Astrocyte (in vitro differentiated cells and primary cell): Measurements from ENCODE around the gene SLN. TPM values are rescaled to one million over a fixed set of nuclear protein-coding genes. Genes with fewer than 3 reads are reported as not detected.

Experiments used
- DNase-seq: peaks from one replicate; pipeline ENCODE4 v3.0.0-alpha.2; 2010; ENCODE audit warnings: low read depth
- FAIRE-seq: peaks from 2 replicates; lab custom pipeline; 2011; peaks lifted over from hg19 to GRCh38; lab: Jason Lieb, UNC
- H2AFZ ChIP-seq: 2 replicates; pipeline ENCODE4 v1.6.0; 2012; ENCODE audit warnings: low read depth, low read length, inconsistent platforms
- H3K27ac ChIP-seq: 2 replicates; pipeline ENCODE4 v1.5.1; 2011; ENCODE audit warnings: low read depth, low read length, inconsistent platforms
- H3K27me3 ChIP-seq: 2 replicates; pipeline ENCODE4 v1.6.0; 2011; ENCODE audit warnings: low read length, inconsistent platforms; ENCODE audit not compliant: insufficient read depth
- H3K36me3 ChIP-seq: 2 replicates; pipeline ENCODE4 v1.5.1; 2011; ENCODE audit warnings: low read length, inconsistent platforms; ENCODE audit not compliant: insufficient read depth
- H3K4me1 ChIP-seq: 2 replicates; pipeline ENCODE4 v1.5.1; 2011; ENCODE audit warnings: low read length, inconsistent platforms; ENCODE audit not compliant: insufficient read depth
- H3K4me2 ChIP-seq: 2 replicates; pipeline ENCODE4 v1.6.0; 2012; ENCODE audit warnings: low read length, inconsistent platforms
- H3K4me3 ChIP-seq: 2 replicates; pipeline ENCODE4 v1.5.1; 2011; ENCODE audit warnings: low read depth, mild to moderate bottlenecking, low read length, inconsistent platforms; ENCODE audit not compliant: insufficient read depth
- H3K79me2 ChIP-seq: 2 replicates; pipeline ENCODE4 v1.6.0; 2012; ENCODE audit warnings: mild to moderate bottlenecking, low read length, inconsistent platforms; ENCODE audit not compliant: insufficient read depth
- H3K9ac ChIP-seq: 2 replicates; pipeline ENCODE4 v1.6.0; 2012; ENCODE audit warnings: mild to moderate bottlenecking, low read length, inconsistent platforms
- H3K9me3 ChIP-seq: 2 replicates; pipeline ENCODE4 v1.5.1; 2012; ENCODE audit warnings: low read depth, mild to moderate bottlenecking, low read length, inconsistent platforms; ENCODE audit not compliant: insufficient read depth
- H4K20me1 ChIP-seq: 2 replicates; pipeline ENCODE4 v1.6.0; 2012; ENCODE audit warnings: low read length, inconsistent platforms; ENCODE audit not compliant: insufficient read depth
- H3K27ac Mint-ChIP-seq: one replicate; pipeline ENCODE4 v1.8.0; 2021; ENCODE audit warnings: mild to moderate bottlenecking, mixed read lengths; ENCODE audit not compliant: unreplicated experiment
- H3K27me3 Mint-ChIP-seq: one replicate; pipeline ENCODE4 v1.8.0; 2021; ENCODE audit warnings: low read depth, mixed read lengths; ENCODE audit not compliant: unreplicated experiment
- H3K36me3 Mint-ChIP-seq: one replicate; pipeline ENCODE4 v1.8.0; 2021; ENCODE audit warnings: low read depth, mixed read lengths; ENCODE audit not compliant: unreplicated experiment
- H3K4me1 Mint-ChIP-seq: one replicate; pipeline ENCODE4 v1.8.0; 2021; ENCODE audit warnings: low read depth, mixed read lengths; ENCODE audit not compliant: unreplicated experiment
- H3K4me3 Mint-ChIP-seq: one replicate; pipeline ENCODE4 v1.8.0; 2021; ENCODE audit warnings: mild to moderate bottlenecking, moderate library complexity, mixed read lengths; ENCODE audit not compliant: unreplicated experiment
- H3K9me3 Mint-ChIP-seq: one replicate; pipeline ENCODE4 v1.8.0; 2021; ENCODE audit warnings: mild to moderate bottlenecking, mixed read lengths; ENCODE audit not compliant: unreplicated experiment
- EZH2 ChIP-seq: IDR thresholded peaks from 2 replicates; pipeline ENCODE4 v1.6.1; 2012; ENCODE audit warnings: mild to moderate bottlenecking, low read length, inconsistent platforms; ENCODE audit not compliant: insufficient read depth
- total RNA-seq: library from RNA; stranded (reverse); gene quantifications from 2 replicates; pipeline ENCODE4 v1.2.1, GENCODE V29; 2021
- TF ChIP-seq, protein P1 (sequence below): IDR thresholded peaks from 2 replicates; pipeline ENCODE4 v1.5.1; 2011; ENCODE audit warnings: low read depth, mild to moderate bottlenecking, inconsistent platforms, low read length, moderate library complexity; ENCODE audit not compliant: insufficient read depth

The SLN gene
- total RNA-seq, 1 donor from 2014 or later: 4.9 TPM

DNA sequence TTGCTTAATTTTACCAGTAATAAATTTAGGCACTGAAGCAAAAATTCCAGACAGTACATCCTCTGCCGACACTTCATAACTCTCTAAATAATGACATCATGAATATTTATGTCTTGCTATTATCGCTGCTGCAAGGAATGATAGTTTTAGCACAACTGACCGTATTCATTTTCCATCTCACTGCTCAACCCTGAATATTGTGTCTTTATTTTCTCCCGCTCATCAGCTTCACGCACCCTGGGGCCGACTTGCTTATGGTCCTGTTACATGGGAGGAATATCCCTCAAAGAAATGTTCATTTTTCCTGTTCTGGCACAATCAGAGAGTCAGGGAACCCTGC lies 33.3 kb downstream of the SLN start:
- Histone ChIP-seq H3K79me2 (no peaks in the 10 kb centered on the region), H3K27me3 (no peaks in the 10 kb centered on the region), H3K27ac (no peak overlapping the region), H4K20me1 (no peaks in the 10 kb centered on the region), H3K4me2 (no peak overlapping the region), H3K4me1 (no peaks in the 10 kb centered on the region), H3K9me3 (no peaks in the 10 kb centered on the region), H3K36me3 (no peaks in the 10 kb centered on the region), H3K9ac (no peak overlapping the region), H3K4me3 (no peak overlapping the region), H2AFZ (no peak overlapping the region)
- Mint-ChIP-seq H3K36me3 (no peaks in the 10 kb centered on the region), H3K4me1 (no peaks in the 10 kb centered on the region), H3K27me3 (no peaks in the 10 kb centered on the region), H3K9me3 (no peaks in the 10 kb centered on the region), H3K27ac (no peak overlapping the region), H3K4me3 (no peak overlapping the region)
- DNase-seq (no peak), FAIRE-seq (no peak)
- TF ChIP-seq, protein P1, sequence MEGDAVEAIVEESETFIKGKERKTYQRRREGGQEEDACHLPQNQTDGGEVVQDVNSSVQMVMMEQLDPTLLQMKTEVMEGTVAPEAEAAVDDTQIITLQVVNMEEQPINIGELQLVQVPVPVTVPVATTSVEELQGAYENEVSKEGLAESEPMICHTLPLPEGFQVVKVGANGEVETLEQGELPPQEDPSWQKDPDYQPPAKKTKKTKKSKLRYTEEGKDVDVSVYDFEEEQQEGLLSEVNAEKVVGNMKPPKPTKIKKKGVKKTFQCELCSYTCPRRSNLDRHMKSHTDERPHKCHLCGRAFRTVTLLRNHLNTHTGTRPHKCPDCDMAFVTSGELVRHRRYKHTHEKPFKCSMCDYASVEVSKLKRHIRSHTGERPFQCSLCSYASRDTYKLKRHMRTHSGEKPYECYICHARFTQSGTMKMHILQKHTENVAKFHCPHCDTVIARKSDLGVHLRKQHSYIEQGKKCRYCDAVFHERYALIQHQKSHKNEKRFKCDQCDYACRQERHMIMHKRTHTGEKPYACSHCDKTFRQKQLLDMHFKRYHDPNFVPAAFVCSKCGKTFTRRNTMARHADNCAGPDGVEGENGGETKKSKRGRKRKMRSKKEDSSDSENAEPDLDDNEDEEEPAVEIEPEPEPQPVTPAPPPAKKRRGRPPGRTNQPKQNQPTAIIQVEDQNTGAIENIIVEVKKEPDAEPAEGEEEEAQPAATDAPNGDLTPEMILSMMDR: no peak
- TF ChIP-seq EZH2: no peak

DNA sequence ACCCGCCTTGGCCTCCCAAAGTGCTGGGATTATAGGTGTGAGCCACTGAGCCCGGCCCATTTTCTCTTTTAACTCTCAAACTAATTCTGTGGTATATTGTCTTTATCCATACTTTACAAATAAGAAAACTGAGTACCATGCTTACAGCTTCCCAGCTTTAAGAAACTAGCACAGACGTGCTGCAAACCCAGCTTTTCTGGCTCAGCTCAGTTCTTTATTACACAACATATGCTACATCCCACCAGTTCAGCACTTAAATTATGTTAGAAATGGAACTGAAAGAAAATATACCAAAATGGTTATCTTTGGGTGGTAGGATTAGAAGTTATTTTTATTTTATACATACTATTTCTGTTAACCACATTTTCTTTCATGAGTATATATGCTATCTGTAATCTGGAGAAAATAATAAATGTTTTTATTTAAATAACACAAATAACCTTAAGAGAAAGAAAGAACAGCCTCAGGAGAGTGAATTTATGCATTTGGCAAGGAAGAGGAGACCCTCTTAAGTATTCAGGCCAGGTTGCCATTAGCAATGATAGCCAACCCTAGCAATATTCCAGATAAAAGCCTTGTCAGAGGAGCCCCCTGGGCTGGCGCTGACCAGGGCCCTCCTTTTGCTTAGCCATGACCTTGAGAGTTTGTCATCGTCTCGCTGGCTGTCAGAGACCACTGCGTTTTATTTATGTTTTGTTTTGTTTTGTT lies 33.8 kb downstream of the SLN start:
- H3K27ac ChIP-seq: no peak overlapping the region
- no peaks in the 10 kb centered on the region for H4K20me1 ChIP-seq
- H3K36me3 Mint-ChIP-seq: no peaks in the 10 kb centered on the region
- TF ChIP-seq, protein P1: no peak
- TF ChIP-seq EZH2: no peak
- no peak overlapping the region for H3K4me3 Mint-ChIP-seq
- no peaks in the 10 kb centered on the region for H3K79me2 ChIP-seq
- no peak overlapping the region for H3K4me3 ChIP-seq
- FAIRE-seq (no peak), DNase-seq (no peak)
- no peaks in the 10 kb centered on the region for H3K36me3 ChIP-seq
- H3K27ac Mint-ChIP-seq: no peak overlapping the region
- H3K27me3 ChIP-seq: no peaks in the 10 kb centered on the region
- H2AFZ ChIP-seq: no peak overlapping the region
- no peaks in the 10 kb centered on the region for H3K4me1 Mint-ChIP-seq
- H3K9me3 Mint-ChIP-seq: no peaks in the 10 kb centered on the region
- H3K4me1 ChIP-seq: no peaks in the 10 kb centered on the region
- no peak overlapping the region for H3K9ac ChIP-seq
- H3K9me3 ChIP-seq: no peaks in the 10 kb centered on the region
- no peaks in the 10 kb centered on the region for H3K27me3 Mint-ChIP-seq
- no peak overlapping the region for H3K4me2 ChIP-seq

DNA sequence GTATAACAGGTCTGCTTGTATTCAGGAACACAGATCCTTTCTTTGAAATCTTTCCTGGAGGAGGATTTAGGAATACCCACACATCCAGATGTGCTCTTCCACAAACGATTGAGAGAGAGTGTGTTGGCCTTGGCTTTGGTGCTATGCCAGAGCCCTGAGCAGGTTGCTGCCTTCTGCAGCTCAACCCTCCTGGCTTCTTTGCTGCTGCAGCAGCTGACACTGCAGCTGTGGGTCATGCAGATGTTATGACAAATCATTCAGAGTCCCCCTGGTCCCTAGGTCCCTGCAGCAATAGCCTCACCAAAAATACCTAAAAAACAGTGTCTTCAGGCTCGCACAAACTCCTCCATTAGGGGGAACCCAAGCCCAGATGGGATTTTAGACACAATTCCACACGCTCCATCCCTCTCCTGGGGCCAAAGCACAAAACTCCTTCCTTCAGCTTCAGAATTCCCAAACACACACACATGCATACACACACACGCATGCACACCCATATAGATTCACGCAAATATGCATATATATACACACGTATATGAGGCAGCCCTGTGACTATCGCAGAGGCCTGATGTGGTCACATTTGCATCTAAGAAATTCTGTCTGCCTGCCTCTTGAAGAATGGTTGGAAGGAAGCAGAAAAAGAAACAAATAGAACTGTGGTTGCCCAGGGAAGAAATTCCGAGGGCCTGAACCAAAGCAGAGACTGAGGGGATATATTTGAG lies 35.4 kb downstream of the SLN start:
- no peaks in the 10 kb centered on the region for H3K27me3 ChIP-seq
- H3K9me3 ChIP-seq: no peaks in the 10 kb centered on the region
- H3K4me1 ChIP-seq: no peaks in the 10 kb centered on the region
- no peaks in the 10 kb centered on the region for H4K20me1 ChIP-seq
- H3K9ac ChIP-seq: no peak overlapping the region
- no peak overlapping the region for H3K27ac ChIP-seq
- no peak overlapping the region for H2AFZ ChIP-seq
- FAIRE-seq: no peak
- no peaks in the 10 kb centered on the region for H3K4me1 Mint-ChIP-seq
- H3K36me3 Mint-ChIP-seq: no peaks in the 10 kb centered on the region
- DNase-seq: no peak
- H3K27ac Mint-ChIP-seq: no peak overlapping the region
- TF ChIP-seq, protein P1: no peak
- TF ChIP-seq EZH2: no peak
- no peak overlapping the region for H3K4me3 ChIP-seq
- H3K27me3 Mint-ChIP-seq: no peaks in the 10 kb centered on the region
- no peak overlapping the region for H3K4me3 Mint-ChIP-seq
- no peaks in the 10 kb centered on the region for H3K36me3 ChIP-seq
- H3K79me2 ChIP-seq: no peaks in the 10 kb centered on the region
- no peaks in the 10 kb centered on the region for H3K9me3 Mint-ChIP-seq
- H3K4me2 ChIP-seq: no peak overlapping the region
